ENCODE data around the gene SLC25A21.
"Not testable (repeated sequence)": the region's sequence is repeated elsewhere in the genome, so short reads cannot be mapped to it uniquely, and the experiment has no call there.

Gene SLC25A21

GRCh38 chr14:37187294-37187693, 14.9 kb upstream of the SLC25A21 start:
- in situ Hi-C loops (cut with MboI; ENCODE audit: low sequenced_read_pairs), result no loop called here

GRCh38 chr14:37186865-37187264, 14.5 kb upstream of the SLC25A21 start:
- in situ Hi-C loops (cut with MboI; ENCODE audit: low sequenced_read_pairs), result no loop called here

GRCh38 chr14:37185670-37186069, 13.3 kb upstream of the SLC25A21 start:
- in situ Hi-C loops (cut with MboI; ENCODE audit: low sequenced_read_pairs), result no loop called here

- in situ Hi-C loops (cut with MboI; ENCODE audit: low sequenced_read_pairs), result not testable (repeated sequence)
Observed at GRCh38 chr14:37184520-37184919, 12.1 kb upstream of the SLC25A21 start.

GRCh38 chr14:37181441-37181840, 9.0 kb upstream of the SLC25A21 start:
- in situ Hi-C loops (cut with MboI; ENCODE audit: low sequenced_read_pairs), result no loop called here

GRCh38 chr14:37180886-37181285, 8.5 kb upstream of the SLC25A21 start:
- in situ Hi-C loops (cut with MboI; ENCODE audit: low sequenced_read_pairs), result not testable (repeated sequence)

GRCh38 chr14:37179896-37180502, 7.6 kb upstream of the SLC25A21 start:
- in situ Hi-C loops (cut with MboI; ENCODE audit: low sequenced_read_pairs), result no loop called here

GRCh38 chr14:37172936-37173614, 669 bp upstream of the SLC25A21 start:
- in situ Hi-C loops (cut with MboI; ENCODE audit: low sequenced_read_pairs), result no loop called here

GRCh38 chr14:37171678-37172023, 755 bp downstream of the SLC25A21 start:
- in situ Hi-C loops (cut with MboI; ENCODE audit: low sequenced_read_pairs), result no loop called here

- in situ Hi-C loops (cut with MboI; ENCODE audit: low sequenced_read_pairs), result no loop called here
Observed at GRCh38 chr14:37170993-37171392, 1.4 kb downstream of the SLC25A21 start.

GRCh38 chr14:37170237-37170636, 2.2 kb downstream of the SLC25A21 start:
- in situ Hi-C loops (cut with MboI; ENCODE audit: low sequenced_read_pairs), result no loop called here

GRCh38 chr14:37168721-37169120, 3.7 kb downstream of the SLC25A21 start:
- in situ Hi-C loops (cut with MboI; ENCODE audit: low sequenced_read_pairs), result no loop called here

- in situ Hi-C loops (cut with MboI; ENCODE audit: low sequenced_read_pairs), result no loop called here
Observed at GRCh38 chr14:37167151-37168047, 5.0 kb downstream of the SLC25A21 start.

GRCh38 chr14:37165794-37166193, 6.6 kb downstream of the SLC25A21 start:
- in situ Hi-C loops (cut with MboI; ENCODE audit: low sequenced_read_pairs), result no loop called here

GRCh38 chr14:37162307-37162706, 10.1 kb downstream of the SLC25A21 start:
- in situ Hi-C loops (cut with MboI; ENCODE audit: low sequenced_read_pairs), result not testable (repeated sequence)

GRCh38 chr14:37157987-37158386, 14.4 kb downstream of the SLC25A21 start:
- in situ Hi-C loops (cut with MboI; ENCODE audit: low sequenced_read_pairs), result no loop called here

- in situ Hi-C loops (cut with MboI; ENCODE audit: low sequenced_read_pairs), result no loop called here
Observed at GRCh38 chr14:37153483-37153882, 18.9 kb downstream of the SLC25A21 start.

GRCh38 chr14:37153005-37153404, 19.4 kb downstream of the SLC25A21 start:
- in situ Hi-C loops (cut with MboI; ENCODE audit: low sequenced_read_pairs), result no loop called here

GRCh38 chr14:37150414-37150813, 22.0 kb downstream of the SLC25A21 start:
- in situ Hi-C loops (cut with MboI; ENCODE audit: low sequenced_read_pairs), result no loop called here

- in situ Hi-C loops (cut with MboI; ENCODE audit: low sequenced_read_pairs), result no loop called here
Observed at GRCh38 chr14:37147310-37147880, 25.0 kb downstream of the SLC25A21 start.

- in situ Hi-C loops (cut with MboI; ENCODE audit: low sequenced_read_pairs), result not testable (repeated sequence)
Observed at GRCh38 chr14:37146438-37146837, 26.0 kb downstream of the SLC25A21 start.
